Posterior vena cava (tissue), 2 donors: Measurements from ENCODE around the gene INTU. TPM values are rescaled to one million over a fixed set of nuclear protein-coding genes. Genes with fewer than 3 reads are reported as not detected.
"Not testable (repeated sequence)": the region's sequence is repeated elsewhere in the genome, so short reads cannot be mapped to it uniquely, and the experiment has no call there.

ENCODE experiments used
- DNase-seq: peaks from one replicate; pipeline ENCODE4 v3.0.0-alpha.2; 2020; ENCODE audit warnings: low spot score
- intact Hi-C, 2 donors: fragments of 100-400 bp; cut with DNase I; formaldehyde crosslinking; loops; one replicate each; pipeline versions ENCODE4 v1.14.1 to v1.14.2; 2022 to 2023
- total RNA-seq, 2 donors: library from RNA; stranded (reverse); fragmentation: NEBNext Ultra II Directional; extraction: Animal tissue kit (Norgen Biotek cat#: 25700); gene quantifications; one replicate each; pipeline ENCODE4 v1.2.1, GENCODE V29; 2021
- donor health status: DM: yes; HTN: yes; CAD: no.
- donor health status: DM: yes; HTN: yes; CAD: no.

Gene INTU
- total RNA-seq, 2 donors from 2014 or later: 17.4 to 18.1 TPM

DNA sequence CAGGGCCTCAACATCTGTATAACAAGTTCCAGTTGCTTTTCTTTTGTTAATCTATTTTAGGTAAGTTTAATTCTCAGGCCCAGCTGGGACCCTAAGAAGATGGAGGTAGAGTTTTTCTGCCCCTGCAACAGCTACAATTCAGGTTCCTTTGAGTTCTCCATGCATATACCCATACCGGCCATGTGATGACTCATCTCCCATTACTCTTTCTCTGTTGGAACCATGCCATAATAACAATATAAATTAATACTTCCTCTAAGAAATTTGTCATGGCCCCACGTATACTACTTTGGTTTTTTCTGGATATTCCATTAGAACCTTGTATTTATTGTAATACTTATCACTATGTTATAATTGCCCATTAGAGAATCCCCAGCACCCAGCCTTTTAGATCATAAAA, 1.3 kb upstream of the INTU start:
- intact Hi-C loops: loop anchor here in 1 of 2 donors (2.0 kb wide), 1 partner anchor 27 kb away; no protein-coding TSS in a partner anchor
- DNase-seq: no peak

DNA sequence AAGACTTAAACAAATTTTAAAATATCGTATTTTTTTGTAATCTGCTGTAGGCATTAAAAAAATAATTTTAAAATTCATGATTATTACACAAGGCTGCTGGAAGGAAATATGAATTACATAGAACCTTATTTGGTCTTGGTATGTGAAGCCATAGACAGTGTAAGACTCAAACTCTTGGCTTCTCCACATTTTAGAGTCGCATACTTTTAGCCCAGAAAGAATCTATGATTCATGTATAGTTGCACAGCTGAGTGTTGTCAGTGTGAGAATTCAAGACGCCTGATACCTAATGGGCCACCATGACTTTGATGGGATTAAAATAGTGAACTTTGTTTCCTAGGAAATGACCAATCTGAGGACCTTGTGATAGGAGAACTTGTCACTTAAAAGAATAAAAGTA, 1.4 kb downstream of the INTU start:
- intact Hi-C loops: no loop called here
- no peak for DNase-seq

- DNase-seq: no peak
- intact Hi-C loops: no loop called here
Measured at GRCh38 chr4:127641524-127641923, 8.8 kb downstream of the INTU start.

DNA sequence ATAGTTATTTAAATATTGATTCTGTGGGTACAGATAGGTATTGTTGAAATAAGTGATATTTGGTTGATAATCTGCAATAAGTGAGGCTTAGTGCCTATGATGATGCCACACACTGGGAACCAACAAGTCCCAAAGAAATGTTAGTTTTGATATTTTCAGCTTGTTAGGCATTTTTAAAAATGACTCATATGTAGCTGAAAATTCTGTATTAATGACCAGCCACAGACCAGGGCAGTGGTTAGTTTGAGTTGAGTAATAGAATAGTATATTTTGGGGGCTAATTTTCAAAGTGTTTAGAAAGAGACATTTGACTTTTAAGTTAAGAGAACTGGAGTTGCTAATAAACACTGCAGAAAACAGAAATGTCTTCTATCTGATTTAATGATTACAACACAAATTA, 9.4 kb downstream of the INTU start:
- intact Hi-C loops: no loop called here
- DNase-seq: no peak

DNA sequence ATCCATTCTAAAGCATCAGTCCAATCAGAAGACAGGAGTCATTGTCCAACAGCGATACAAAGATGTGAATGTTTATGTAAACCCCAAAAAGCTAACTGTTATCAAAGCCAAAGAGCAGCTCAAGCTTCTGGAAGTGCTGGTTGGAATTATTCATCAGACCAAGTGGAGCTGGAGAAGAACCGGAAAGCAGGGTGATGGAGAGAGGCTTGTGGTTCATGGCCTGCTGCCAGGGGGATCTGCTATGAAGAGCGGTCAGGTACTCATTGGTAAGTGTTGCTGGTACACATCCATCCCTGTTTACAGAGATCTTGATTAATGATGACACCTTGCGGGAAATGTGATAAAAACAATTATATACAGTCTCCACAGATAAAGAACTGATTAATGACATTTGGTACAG, 11.0 kb downstream of the INTU start:
- no peak for DNase-seq
- intact Hi-C loops: no loop called here

GRCh38 chr4:127648061-127648460, 15.3 kb downstream of the INTU start:
- intact Hi-C loops: no loop called here
- no peak for DNase-seq

DNA sequence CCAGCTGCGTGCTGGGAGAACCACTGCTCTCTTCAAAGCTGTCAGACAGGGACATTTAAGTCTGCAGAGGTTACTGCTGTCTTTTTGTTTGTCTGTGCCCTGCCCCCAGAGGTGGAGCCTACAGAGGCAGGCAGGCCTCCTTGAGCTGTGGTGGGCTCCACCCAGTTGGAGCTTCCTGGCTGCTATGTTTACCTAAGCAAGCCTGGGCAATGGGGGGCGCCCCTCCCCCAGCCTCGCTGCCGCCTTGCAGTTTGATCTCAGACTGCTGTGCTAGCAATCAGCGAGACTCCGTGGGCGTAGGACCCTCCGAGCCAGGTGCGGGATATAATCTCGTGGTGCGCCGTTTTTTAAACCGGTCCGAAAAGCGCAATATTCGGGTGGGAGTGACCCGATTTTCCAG, 22.8 kb downstream of the INTU start:
- DNase-seq, intact Hi-C loops: not testable (repeated sequence)

GRCh38 chr4:127656047-127656680, 23.4 kb downstream of the INTU start:
- no peak for DNase-seq
- intact Hi-C loops: no loop called here

DNA sequence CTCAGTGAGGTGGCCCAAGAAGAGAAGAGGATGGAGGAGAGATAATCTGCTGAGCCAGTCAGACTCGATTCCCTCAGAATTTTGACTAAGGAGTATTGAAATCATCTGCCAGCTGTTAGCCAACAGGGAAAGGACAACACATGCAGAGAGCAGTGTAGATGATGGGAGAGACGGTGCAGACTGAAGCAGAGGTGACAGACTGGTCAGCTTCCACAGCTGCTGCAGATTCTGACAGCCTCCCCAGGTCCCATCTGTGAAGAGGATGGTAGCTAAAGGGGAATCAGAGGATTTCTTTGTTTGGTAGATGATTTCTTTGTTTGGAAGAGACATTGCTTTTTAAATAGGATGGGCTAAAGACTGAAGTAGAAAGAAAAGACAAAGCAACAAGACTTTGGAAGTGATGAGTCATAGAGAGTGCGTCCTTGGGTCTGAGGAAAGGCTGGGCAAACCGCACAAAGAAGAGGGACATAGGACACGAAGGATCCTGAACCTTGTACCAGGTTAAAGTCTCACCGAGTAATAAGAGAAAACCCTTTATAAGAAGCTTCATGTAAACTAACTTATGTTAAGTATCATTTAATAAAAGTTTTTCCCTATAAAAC, 27.6 kb downstream of the INTU start:
- DNase-seq: no peak
- intact Hi-C loops: no loop called here

DNA sequence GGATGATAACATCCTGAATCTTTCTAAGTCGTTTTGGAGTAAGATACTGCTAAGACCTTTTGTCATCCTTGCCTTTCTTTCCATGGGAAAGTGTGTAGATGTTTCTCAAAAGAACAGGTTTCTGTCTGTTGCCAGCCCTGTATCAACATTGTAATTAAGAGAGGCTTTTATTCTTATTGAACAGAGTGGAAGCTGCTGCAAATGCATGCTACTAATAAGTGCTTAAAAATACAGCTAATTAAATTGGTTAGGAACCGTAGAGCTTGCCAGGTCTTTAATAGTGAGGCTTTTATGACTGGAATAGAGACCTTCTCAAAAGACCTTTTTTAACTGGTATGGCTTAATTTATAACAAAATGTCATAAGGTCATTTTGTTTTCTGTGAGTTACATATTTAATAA, 34.4 kb downstream of the INTU start:
- no peak for DNase-seq
- intact Hi-C loops: no loop called here

GRCh38 chr4:127667772-127668171, 35.0 kb downstream of the INTU start:
- no peak for DNase-seq
- intact Hi-C loops: no loop called here

GRCh38 chr4:127668770-127669169, 36.0 kb downstream of the INTU start:
- intact Hi-C loops: no loop called here
- DNase-seq: no peak

GRCh38 chr4:127669691-127670090, 36.9 kb downstream of the INTU start:
- intact Hi-C loops: no loop called here
- no peak for DNase-seq

DNA sequence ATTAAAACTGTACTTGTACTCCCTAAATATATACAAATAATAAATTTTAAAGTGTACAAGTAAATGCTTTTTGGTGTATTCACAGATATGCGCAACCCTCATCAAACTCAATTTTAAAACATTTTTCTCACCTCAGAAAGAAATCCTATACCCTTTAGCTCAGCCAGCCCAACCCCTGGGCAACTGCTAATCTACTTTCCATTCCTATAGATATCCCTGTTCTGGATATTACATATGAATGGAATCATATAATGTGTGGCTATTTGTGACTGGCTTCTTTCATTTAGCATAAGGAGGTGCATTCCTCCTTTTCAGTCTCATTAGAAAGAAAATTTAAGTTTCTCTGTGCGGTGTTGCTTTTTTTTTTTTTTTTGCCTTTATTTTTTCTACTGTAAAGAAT, 39.4 kb downstream of the INTU start:
- intact Hi-C loops: no loop called here
- no peak for DNase-seq

DNA sequence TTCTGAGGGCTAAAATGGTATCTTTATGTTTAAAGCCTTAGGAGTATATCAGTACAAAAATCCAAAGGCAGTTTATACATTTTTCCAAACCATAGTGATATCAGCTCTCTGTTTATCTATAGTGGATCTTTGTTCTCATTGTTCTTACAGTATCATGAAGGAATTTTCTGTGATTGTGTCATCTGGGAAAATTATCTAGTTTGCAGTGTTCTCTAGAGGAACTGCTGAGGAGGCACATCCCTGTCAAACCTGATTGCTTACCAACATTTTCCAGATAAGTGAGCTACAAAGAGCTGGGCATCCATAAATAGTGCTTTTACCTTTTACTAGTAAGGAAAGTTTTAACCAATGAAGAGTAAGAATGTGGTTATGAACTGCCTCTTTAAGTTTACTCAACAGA, 52.5 kb downstream of the INTU start:
- DNase-seq: no peak
- intact Hi-C loops: no loop called here

GRCh38 chr4:127686658-127687057, 53.9 kb downstream of the INTU start:
- no peak for DNase-seq
- intact Hi-C loops: no loop called here

DNA sequence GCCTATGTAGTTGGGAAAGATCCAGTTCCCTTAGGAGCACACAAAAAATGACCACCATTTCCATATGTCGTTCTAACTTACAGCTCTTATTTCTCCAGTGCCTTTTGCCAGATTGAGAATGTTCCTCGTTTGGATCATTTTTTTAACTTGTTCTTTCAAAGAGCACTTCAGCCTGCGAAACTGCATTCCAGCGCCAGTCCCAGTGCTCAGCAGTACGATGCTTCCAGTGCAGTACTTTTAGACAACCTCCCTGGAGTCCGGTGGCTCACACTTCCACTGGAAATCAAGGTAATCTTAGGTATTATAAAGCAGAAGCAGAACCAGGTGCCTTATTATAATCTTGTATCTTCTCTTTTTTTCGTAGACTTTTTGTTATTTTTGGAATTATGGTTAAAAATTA, 54.8 kb downstream of the INTU start:
- DNase-seq: no peak
- intact Hi-C loops: no loop called here

GRCh38 chr4:127698789-127699200, 66.0 kb downstream of the INTU start:
- no peak for DNase-seq
- intact Hi-C loops: no loop called here

GRCh38 chr4:127708985-127709384, 76.2 kb downstream of the INTU start:
- no peak for DNase-seq
- intact Hi-C loops: no loop called here

GRCh38 chr4:127709456-127709855, 76.7 kb downstream of the INTU start:
- intact Hi-C loops: no loop called here
- no peak for DNase-seq

DNA sequence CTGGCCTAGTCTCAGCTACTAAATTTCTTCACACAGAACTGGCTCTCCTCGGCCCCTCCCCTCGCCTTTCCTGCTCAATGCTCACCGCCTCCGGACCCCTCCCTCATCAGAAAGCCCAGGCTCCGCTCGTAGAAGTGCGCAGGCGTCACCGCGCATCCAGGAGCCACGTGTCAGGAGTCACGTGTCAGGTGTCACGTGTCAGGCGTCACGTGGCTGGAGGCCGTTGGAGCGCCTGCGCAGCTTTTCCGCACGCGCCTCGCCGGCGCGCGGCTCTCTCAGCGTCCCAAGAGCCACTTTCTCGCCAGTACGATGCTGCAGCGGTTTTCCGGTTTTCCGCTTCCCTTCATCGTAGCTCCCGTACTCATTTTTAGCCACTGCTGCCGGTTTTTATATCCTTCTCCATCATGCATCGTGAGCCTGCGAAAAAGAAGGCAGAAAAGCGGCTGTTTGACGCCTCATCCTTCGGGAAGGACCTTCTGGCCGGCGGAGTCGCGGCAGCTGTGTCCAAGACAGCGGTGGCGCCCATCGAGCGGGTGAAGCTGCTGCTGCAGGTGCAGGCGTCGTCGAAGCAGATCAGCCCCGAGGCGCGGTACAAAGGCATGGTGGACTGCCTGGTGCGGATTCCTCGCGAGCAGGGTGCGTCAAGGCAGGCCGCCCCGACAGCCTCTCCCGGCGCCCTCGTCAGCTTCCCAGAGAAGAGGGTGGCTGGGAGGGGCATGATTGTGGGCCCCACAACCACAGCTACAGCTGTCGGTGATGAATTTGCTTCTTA, 97.6 kb downstream of the INTU start, which contains the start of gene SLC25A31:
Gene SLC25A31 (plus strand): TSS at position 259 of the 772 bp plus-strand sequence. CDS start 146 bp downstream, at position 405.
- intact Hi-C loops: loop anchor here (5.0 kb wide), 1 partner anchor 123 kb away; no protein-coding TSS in a partner anchor
- DNase-seq: no peak
